GM19023 (cell line): ENCODE results near the gene ITGA11.

Experiments
- ATAC-seq: cut with Tn5 transposase; IDR thresholded peaks from one replicate; pipeline ENCODE4 v1.9.1; 2021; ENCODE audit warnings: mild to moderate bottlenecking, moderate library complexity; ENCODE audit not compliant: unreplicated experiment

ITGA11 gene

GRCh38 chr15:68449389-68449788, 17.4 kb upstream of the ITGA11 start:
- no peak for ATAC-seq

- ATAC-seq: no peak
These were observed 16.2 kb upstream of the ITGA11 start for GRCh38 chr15:68447976-68448755.

- no peak for ATAC-seq
These were observed 15.2 kb upstream of the ITGA11 start for GRCh38 chr15:68447209-68447608.

- ATAC-seq: no peak
These were observed 13.4 kb upstream of the ITGA11 start for GRCh38 chr15:68445351-68445750.

- no peak for ATAC-seq
These were observed 12.4 kb upstream of the ITGA11 start for GRCh38 chr15:68444336-68444735.

GRCh38 chr15:68442903-68443302, 10.9 kb upstream of the ITGA11 start:
- no peak for ATAC-seq

- no peak for ATAC-seq
These were observed 10.1 kb upstream of the ITGA11 start for GRCh38 chr15:68442041-68442440.

GRCh38 chr15:68441045-68441743, 9.2 kb upstream of the ITGA11 start:
- ATAC-seq: no peak

GRCh38 chr15:68440136-68440535, 8.2 kb upstream of the ITGA11 start:
- no peak for ATAC-seq

GRCh38 chr15:68439506-68439905, 7.5 kb upstream of the ITGA11 start:
- no peak for ATAC-seq

- no peak for ATAC-seq
These were observed 4.7 kb upstream of the ITGA11 start for GRCh38 chr15:68436680-68437079.

- ATAC-seq: no peak
These were observed 4.0 kb upstream of the ITGA11 start for GRCh38 chr15:68435966-68436365.

GRCh38 chr15:68434021-68434420, 2.1 kb upstream of the ITGA11 start:
- no peak for ATAC-seq

- ATAC-seq: no peak
These were observed 1.6 kb upstream of the ITGA11 start for GRCh38 chr15:68433551-68433950.

- no peak for ATAC-seq
These were observed 590 bp upstream of the ITGA11 start for GRCh38 chr15:68432441-68433064.

- no peak for ATAC-seq
These were observed 749 bp downstream of the ITGA11 start for GRCh38 chr15:68431037-68431791.

GRCh38 chr15:68430471-68431036, 1.4 kb downstream of the ITGA11 start:
- no peak for ATAC-seq

GRCh38 chr15:68429691-68430470, 2.1 kb downstream of the ITGA11 start:
- ATAC-seq: no peak

GRCh38 chr15:68428431-68428940, 3.5 kb downstream of the ITGA11 start:
- no peak for ATAC-seq

- no peak for ATAC-seq
These were observed 4.0 kb downstream of the ITGA11 start for GRCh38 chr15:68427963-68428362.
